DMS153 treated with DMSO at 0.1 percent for 48 hours (cell line): ENCODE results near the gene TFDP1.
A peak's percentile ranks its signal among the peaks of the same experiment; 100 is the strongest.

Experiments used
- DNase-seq: peaks from one replicate; lab custom pipeline; 2025; ENCODE audit not compliant: unreplicated experiment; lab: John Stamatoyannopoulos, UW

The TFDP1 gene

GRCh38 chr13:113648216-113648610, 63.7 kb downstream of the TFDP1 start:
- peak; percentile 69 for DNase-seq

DNA sequence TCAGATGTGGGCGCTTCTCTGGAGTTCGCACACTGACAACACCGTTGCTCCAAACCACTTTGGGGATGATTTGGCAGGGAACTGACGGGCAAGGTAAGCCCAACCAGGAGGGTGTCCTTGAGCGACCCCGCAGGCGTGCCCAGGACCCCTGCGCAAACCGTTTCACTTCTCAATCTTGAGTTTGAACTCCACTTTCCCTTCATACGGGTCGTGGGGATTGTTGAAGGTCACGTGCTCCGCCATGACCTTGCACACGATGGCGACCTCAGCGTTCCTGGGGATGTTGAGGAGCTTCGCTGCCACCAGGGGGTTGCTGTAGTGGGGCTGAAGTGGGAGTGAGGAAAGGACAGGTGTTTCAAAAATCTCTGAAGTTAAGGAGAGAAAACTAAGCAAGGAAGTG, 64.7 kb downstream of the TFDP1 start:
- no peak for DNase-seq

- no peak for DNase-seq
Measured at GRCh38 chr13:113650275-113650674, 65.7 kb downstream of the TFDP1 start.

DNA sequence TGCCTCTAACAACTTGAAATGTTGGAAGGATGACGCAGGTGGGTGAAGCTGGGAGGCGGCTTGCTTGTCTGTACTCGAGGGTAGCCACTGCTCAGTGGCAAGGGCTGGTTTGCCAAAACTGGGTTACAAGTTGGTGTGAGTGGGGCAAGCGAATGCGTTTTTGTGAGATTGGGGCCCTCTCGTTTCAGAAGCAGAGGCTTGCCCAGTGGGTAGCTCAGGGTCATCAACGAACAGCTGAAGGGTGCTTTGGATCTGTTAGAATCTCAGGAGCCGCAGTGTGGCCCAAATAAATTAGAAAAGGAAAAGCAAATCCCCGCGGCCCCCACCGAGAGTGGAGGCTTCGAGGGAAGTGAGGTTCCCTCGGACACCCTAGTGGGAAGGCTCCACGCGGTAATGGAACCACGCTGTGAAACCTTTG, 66.2 kb downstream of the TFDP1 start:
- no peak for DNase-seq

GRCh38 chr13:113651511-113652403, 67.2 kb downstream of the TFDP1 start:
- DNase-seq: no peak

DNA sequence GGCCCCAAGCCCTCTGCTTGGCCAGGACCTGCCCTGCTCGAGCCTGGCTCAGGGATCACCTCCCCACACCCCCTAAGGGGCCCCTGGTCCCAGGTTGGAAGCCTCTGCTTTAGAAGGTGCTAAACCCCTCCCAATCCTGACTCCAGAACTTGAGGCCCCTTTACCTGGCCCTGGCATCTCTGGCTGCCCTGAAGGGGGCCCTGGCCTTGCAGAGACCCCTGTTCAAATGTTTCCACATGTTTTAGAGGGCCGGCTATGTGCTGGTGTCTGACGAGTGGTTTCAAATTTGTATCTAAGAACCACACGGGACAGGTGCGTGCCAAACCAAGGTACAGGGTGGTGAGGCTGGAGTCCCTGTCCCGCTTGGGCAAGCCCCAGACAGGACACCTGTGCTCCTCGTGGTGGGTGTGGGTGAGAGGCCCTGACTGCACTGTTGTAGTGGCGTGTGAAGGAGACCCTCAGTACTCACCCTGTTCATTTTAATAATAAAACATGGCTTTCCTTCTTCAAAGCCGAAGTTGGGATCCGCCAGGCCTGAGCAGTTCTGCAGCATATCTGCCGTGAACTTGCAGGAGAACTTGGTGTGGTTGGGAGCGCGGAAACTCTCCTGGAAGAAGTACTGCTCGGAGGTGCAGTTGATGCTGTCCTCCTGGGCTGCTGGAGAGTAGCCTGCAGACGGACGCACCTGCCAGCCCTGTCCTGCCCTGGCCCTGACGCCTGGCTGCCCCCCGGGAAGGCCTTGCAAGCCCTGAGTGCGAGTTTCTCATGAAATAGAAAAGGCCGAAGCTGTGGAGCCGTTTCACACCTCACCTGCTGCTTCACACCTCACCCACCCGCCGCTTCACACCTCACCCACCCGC, 68.1 kb downstream of the TFDP1 start:
- no peak for DNase-seq

DNA sequence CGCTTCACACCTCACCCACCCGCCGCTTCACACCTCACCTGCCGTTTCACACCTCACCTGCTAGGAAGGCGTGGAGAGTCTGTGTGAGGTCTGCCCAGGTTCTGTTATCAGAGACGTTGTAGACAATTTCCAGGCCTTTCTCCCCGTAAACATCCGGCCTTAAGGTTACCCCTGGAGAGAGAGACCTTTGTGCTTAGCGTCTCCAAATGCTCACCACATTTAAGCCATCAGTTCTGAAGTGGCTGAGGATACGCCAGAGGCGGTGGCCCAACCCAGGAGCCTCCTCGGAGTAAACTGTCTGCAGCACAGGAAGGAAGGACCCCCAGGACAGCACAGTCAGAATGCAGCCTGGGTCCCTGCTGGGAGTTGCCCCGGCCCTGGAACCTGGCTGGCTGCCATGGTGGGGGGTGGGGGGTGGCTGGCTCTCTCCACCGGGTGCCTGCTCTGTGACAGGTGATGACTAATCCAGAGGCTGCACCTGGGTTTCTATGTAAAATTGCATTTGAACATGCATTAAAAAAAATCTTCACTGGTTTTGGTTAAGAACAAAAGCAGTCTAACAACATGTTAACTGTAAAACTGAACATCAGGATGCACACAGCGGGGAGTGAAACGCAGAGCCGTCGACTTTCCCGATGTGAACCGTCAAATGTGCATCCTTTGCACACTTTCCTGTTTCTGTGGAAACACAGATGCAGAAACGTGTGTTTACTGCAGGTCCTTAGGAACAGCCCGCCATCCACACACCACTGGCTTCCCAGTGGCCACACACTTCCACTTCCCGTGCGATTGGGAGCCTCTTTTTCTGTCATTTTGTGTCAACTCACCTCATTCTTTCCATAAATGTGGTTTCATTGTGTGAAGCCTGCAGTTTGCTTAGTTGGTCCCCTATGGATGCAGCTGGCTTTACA, 69.0 kb downstream of the TFDP1 start:
- peak; percentile 62 for DNase-seq

GRCh38 chr13:113654175-113654560, 69.6 kb downstream of the TFDP1 start:
- no peak for DNase-seq

DNA sequence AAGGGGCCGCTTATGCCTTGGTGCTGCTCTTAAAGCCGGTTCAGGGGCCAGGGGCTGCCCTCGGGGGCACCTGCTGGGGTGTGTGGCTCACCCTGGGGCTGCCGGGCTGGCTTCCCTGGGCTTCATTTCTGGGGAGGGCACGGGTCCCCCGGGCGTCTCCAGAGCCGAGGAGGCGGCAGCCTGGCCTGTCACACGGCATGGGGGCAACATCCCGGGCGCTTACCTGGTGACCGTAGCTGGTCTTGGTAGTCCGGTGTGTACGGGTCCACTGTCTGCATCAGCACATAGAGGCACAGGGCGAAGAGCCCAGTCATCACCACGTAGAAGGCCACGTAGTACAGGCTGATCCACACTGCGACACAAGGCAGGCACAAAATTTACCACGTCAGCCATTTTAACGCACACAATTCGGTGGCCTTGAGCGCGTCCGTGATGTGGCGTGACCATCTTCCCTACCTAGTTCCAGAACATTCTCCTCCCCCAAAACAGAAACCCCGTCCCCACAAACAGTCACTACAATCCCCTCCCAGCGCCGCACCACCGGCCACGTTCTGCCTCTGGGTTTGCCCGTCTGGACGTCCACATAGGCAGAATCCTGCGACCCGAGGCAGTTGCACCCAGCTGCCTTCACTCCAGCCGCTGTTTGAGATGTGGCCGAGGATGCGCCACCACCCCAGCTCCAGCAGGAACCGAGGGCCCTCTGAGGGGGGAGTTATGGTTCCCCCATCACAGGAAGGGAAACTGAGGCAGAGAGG, 70.2 kb downstream of the TFDP1 start:
- DNase-seq: no peak

- DNase-seq: no peak
Measured at GRCh38 chr13:113655346-113656002, 70.9 kb downstream of the TFDP1 start.

DNA sequence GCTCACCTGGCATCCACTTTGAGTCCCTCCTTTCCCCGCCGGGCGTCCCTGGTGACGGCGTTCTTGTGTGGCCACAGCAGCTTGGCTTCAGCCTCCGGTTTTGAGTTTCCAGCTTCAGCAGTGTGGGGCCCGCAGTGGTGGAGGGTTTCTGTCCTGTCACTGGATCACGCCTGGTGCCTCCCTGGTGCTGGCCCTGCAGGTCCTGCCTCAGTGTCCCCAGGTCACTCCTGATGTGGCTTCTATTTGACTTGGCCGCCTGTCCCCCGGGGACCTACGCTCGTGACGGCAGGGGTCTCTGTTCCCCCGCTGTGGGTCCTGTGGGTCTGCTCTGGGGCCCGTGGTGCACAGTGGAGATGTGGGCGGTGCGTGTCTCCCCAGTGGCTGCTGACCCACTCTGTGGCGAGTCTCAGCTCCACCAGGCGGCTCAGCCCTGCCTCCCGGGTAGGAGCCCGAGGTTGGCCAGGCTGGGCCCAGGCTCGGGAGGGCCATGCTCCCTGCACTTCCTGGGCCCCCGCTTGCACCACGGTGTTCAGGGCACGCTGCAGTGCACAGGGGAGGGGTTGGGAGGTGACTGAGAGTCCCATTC, 71.5 kb downstream of the TFDP1 start:
- DNase-seq: no peak

GRCh38 chr13:113656831-113657671, 72.5 kb downstream of the TFDP1 start:
- no peak for DNase-seq

DNA sequence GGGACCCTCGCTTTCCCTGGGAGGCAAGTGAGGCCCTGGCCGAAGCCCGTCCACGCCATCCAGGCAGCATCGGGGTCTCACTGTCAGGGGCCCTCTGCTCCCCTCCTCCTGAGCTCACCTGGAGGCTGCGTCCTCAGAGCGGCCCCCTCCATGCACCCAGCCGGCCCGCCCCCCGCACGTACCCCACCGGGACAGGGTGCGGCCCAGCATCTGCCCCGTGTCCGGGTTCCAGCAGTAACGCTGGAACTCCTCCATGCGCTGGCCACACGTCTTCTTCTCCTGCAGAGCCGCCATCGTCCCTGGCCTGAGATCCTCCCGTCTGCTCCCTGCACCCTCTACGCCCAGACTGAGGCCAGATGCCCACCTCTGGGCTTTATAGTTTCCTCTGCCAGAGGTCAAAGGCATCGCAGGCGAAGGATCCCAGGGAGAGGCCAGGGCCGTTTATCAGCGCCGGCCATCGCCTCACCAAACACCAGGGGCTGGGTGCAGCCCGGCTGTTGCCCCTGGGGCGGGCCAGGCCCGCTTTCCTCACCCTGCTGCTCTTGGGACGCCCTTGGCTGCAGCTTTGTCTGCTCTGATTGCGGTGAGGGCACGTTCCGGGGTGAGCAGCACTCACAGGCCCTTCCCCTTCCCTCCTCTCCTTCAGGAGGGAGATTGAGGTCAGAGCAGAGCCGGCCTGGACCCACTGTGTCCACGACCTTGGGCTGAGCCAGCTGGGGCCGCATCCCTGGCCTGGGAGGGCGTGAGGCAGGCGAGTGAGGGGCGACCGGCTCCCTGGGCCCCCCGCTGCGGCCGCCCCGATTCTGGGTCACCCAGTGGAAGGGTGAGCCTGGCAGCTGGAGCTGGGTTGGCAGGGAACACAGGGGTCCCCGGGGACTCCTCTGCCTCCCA, 73.5 kb downstream of the TFDP1 start, which contains the start of gene ATP4B:
Gene ATP4B, minus strand, starts transcription at position 348 of the 891 bp plus-strand sequence. Its CDS starts 54 bp downstream, at position 294.
- DNase-seq: no peak

GRCh38 chr13:113658836-113659235, 74.3 kb downstream of the TFDP1 start:
- no peak for DNase-seq

- DNase-seq: no peak
Measured at GRCh38 chr13:113659337-113659736, 74.8 kb downstream of the TFDP1 start.

GRCh38 chr13:113660066-113660465, 75.5 kb downstream of the TFDP1 start:
- DNase-seq: no peak

- no peak for DNase-seq
Measured at GRCh38 chr13:113661509-113661908, 77.0 kb downstream of the TFDP1 start.
